ENCODE data around the gene MOCOS. TPM values are rescaled to one million over a fixed set of nuclear protein-coding genes. Genes with fewer than 3 reads are reported as not detected.

The MOCOS gene
- total RNA-seq, 1 donor from 2014 or later: 1.9 TPM

DNA sequence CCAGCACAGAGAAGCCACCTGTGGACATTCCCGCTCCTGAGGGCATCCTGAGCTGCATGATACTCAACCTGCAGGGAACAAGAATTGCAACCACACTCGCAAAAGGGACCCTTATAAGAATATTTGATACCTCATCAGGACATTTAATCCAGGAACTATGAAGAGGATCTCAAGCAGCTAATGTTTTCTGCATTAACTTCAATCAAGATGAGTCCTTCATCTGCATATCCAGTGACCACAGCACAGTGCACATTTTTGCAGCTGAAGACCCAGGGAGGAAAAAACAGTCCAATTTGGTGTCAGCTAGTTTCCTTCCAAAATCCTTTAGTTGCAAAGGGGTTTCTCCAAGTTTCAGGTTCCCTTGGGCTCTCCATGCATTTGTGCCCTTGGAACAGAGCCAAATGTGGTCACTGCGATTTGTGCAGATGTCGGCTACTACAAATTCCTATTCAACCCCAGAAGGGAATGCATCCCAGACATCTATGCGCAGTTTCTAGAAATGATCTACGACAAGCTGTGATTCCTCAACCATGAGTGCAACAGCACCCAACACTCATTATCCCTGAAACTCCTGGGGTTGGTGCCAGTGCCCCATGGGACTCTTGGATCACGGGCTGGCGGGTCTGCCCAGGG lies 86.9 kb downstream of the MOCOS start:
- H3K4me3 ChIP-seq (ENCODE audit: insufficient read depth, low read depth, low read length): no peak overlapping the region
- peaks cover 8% of the 10 kb centered on the region for H3K27me3 Mint-ChIP-seq (ENCODE audit: low read depth, unreplicated experiment)
- no peak for FAIRE-seq

DNA sequence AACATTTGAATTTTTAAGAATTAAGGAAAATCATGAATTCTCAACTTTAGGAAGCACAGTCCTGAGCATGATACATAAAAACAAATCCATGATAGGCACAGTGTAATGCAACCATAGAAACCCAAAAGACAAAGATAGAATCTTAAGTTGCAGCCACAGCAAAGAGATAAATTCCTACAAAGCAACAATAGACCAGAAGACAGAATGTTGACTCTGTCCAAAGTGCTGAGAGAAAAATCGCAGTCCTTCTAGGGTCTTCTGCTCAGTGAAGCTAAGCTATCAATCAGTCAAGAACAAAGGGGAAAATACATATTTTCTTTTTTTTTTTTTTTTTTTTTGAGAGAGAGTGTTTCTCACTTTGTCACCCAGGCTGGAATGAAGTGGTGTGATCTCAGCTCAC lies 88.3 kb downstream of the MOCOS start:
- TF ChIP-seq EZH2 (IDR thresholded peaks at IDR 0.05; ENCODE audit: insufficient read depth, low read length): no peak
- Histone ChIP-seq H3K4me3 (ENCODE audit: insufficient read depth, low read depth, low read length) (no peak overlapping the region), H3K9ac (ENCODE audit: low read length) (no peak overlapping the region), H3K36me3 (ENCODE audit: insufficient read depth, low read length) (no peaks in the 10 kb centered on the region), H3K4me1 (ENCODE audit: insufficient read depth, low read length) (no peaks in the 10 kb centered on the region), H3K9me3 (ENCODE audit: insufficient read depth, low read depth, low read length) (no peaks in the 10 kb centered on the region), H4K20me1 (ENCODE audit: insufficient read depth, low read length) (no peaks in the 10 kb centered on the region), H2AFZ (ENCODE audit: low read depth, low read length) (no peak overlapping the region), H3K27me3 (ENCODE audit: insufficient read depth, low read length) (peaks cover 4% of the 10 kb centered on the region), H3K79me2 (ENCODE audit: insufficient read depth, low read length) (no peaks in the 10 kb centered on the region), H3K4me2 (ENCODE audit: low read length) (no peak overlapping the region), H3K27ac (ENCODE audit: low read depth, low read length) (no peak overlapping the region)
- H3K36me3 Mint-ChIP-seq (ENCODE audit: low read depth, unreplicated experiment): peaks cover 3% of the 10 kb centered on the region
- no peak overlapping the region for H3K4me3 Mint-ChIP-seq (ENCODE audit: unreplicated experiment)
- peaks cover 5% of the 10 kb centered on the region for H3K27me3 Mint-ChIP-seq (ENCODE audit: low read depth, unreplicated experiment)
- H3K9me3 Mint-ChIP-seq (ENCODE audit: unreplicated experiment): no peaks in the 10 kb centered on the region
- FAIRE-seq: no peak
- no peaks in the 10 kb centered on the region for H3K4me1 Mint-ChIP-seq (ENCODE audit: low read depth, unreplicated experiment)
- no peak overlapping the region for H3K27ac Mint-ChIP-seq (ENCODE audit: unreplicated experiment)
- no peak for DNase-seq (ENCODE audit: low read depth)

More for the DNA sequence above, 86.9 kb downstream of the MOCOS start:
- Histone ChIP-seq H3K27ac (ENCODE audit: low read depth, low read length) (no peak overlapping the region), H3K4me1 (ENCODE audit: insufficient read depth, low read length) (no peaks in the 10 kb centered on the region), H2AFZ (ENCODE audit: low read depth, low read length) (no peak overlapping the region), H3K27me3 (ENCODE audit: insufficient read depth, low read length) (peaks cover 4% of the 10 kb centered on the region), H4K20me1 (ENCODE audit: insufficient read depth, low read length) (no peaks in the 10 kb centered on the region), H3K79me2 (ENCODE audit: insufficient read depth, low read length) (no peaks in the 10 kb centered on the region), H3K9ac (ENCODE audit: low read length) (no peak overlapping the region), H3K36me3 (ENCODE audit: insufficient read depth, low read length) (no peaks in the 10 kb centered on the region), H3K4me2 (ENCODE audit: low read length) (no peak overlapping the region), H3K9me3 (ENCODE audit: insufficient read depth, low read depth, low read length) (no peaks in the 10 kb centered on the region)
- Mint-ChIP-seq H3K27ac (ENCODE audit: unreplicated experiment) (no peak overlapping the region), H3K9me3 (ENCODE audit: unreplicated experiment) (no peaks in the 10 kb centered on the region), H3K4me3 (ENCODE audit: unreplicated experiment) (no peak overlapping the region), H3K36me3 (ENCODE audit: low read depth, unreplicated experiment) (peaks cover 3% of the 10 kb centered on the region), H3K4me1 (ENCODE audit: low read depth, unreplicated experiment) (no peaks in the 10 kb centered on the region)
- TF ChIP-seq, protein P1, sequence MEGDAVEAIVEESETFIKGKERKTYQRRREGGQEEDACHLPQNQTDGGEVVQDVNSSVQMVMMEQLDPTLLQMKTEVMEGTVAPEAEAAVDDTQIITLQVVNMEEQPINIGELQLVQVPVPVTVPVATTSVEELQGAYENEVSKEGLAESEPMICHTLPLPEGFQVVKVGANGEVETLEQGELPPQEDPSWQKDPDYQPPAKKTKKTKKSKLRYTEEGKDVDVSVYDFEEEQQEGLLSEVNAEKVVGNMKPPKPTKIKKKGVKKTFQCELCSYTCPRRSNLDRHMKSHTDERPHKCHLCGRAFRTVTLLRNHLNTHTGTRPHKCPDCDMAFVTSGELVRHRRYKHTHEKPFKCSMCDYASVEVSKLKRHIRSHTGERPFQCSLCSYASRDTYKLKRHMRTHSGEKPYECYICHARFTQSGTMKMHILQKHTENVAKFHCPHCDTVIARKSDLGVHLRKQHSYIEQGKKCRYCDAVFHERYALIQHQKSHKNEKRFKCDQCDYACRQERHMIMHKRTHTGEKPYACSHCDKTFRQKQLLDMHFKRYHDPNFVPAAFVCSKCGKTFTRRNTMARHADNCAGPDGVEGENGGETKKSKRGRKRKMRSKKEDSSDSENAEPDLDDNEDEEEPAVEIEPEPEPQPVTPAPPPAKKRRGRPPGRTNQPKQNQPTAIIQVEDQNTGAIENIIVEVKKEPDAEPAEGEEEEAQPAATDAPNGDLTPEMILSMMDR (IDR thresholded peaks at IDR 0.05; ENCODE audit: insufficient read depth, low read depth, low read length): no peak
- no peak for TF ChIP-seq EZH2 (IDR thresholded peaks at IDR 0.05; ENCODE audit: insufficient read depth, low read length)
- no peak for DNase-seq (ENCODE audit: low read depth)

DNA sequence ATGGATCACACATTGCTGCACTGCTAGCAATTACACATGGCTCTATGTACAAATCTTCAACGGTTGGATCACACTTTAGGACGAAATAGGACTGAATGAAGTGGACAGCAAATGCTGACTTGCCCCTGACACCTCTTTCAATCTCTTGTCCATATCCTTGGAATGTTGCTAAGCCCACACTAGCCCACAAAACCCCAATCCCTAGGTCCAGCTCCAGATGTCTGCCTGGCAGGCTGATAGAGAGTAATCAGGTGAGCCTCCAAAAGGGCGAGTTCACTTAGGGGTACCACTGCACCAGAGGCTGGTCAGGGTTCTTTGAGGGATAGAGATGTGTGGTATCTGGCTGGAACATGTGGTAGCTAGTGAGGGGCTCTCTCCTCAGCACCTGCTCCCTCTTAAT lies 91.7 kb downstream of the MOCOS start:
- H3K9me3 ChIP-seq (ENCODE audit: insufficient read depth, low read depth, low read length): no peaks in the 10 kb centered on the region
- DNase-seq (ENCODE audit: low read depth) (no peak), FAIRE-seq (no peak)
- Mint-ChIP-seq H3K36me3 (ENCODE audit: low read depth, unreplicated experiment) (no peaks in the 10 kb centered on the region), H3K27ac (ENCODE audit: unreplicated experiment) (no peak overlapping the region), H3K9me3 (ENCODE audit: unreplicated experiment) (no peaks in the 10 kb centered on the region), H3K27me3 (ENCODE audit: low read depth, unreplicated experiment) (peaks cover 9% of the 10 kb centered on the region), H3K4me3 (ENCODE audit: unreplicated experiment) (no peak overlapping the region), H3K4me1 (ENCODE audit: low read depth, unreplicated experiment) (no peaks in the 10 kb centered on the region)
- no peak for TF ChIP-seq EZH2 (IDR thresholded peaks at IDR 0.05; ENCODE audit: insufficient read depth, low read length)
- TF ChIP-seq, protein P1 (IDR thresholded peaks at IDR 0.05; ENCODE audit: insufficient read depth, low read depth, low read length): no peak
- H2AFZ ChIP-seq (ENCODE audit: low read depth, low read length): no peak overlapping the region
- no peaks in the 10 kb centered on the region for H3K36me3 ChIP-seq (ENCODE audit: insufficient read depth, low read length)
- no peaks in the 10 kb centered on the region for H4K20me1 ChIP-seq (ENCODE audit: insufficient read depth, low read length)
- H3K9ac ChIP-seq (ENCODE audit: low read length): no peak overlapping the region
- H3K79me2 ChIP-seq (ENCODE audit: insufficient read depth, low read length): no peaks in the 10 kb centered on the region
- peaks cover 4% of the 10 kb centered on the region for H3K27me3 ChIP-seq (ENCODE audit: insufficient read depth, low read length)
- H3K4me2 ChIP-seq (ENCODE audit: low read length): no peak overlapping the region
- H3K27ac ChIP-seq (ENCODE audit: low read depth, low read length): no peak overlapping the region
- H3K4me3 ChIP-seq (ENCODE audit: insufficient read depth, low read depth, low read length): no peak overlapping the region
- H3K4me1 ChIP-seq (ENCODE audit: insufficient read depth, low read length): no peaks in the 10 kb centered on the region
